Caco-2 (cell line): ENCODE measurements around the gene ARPC5. TPM values are rescaled to one million over a fixed set of nuclear protein-coding genes. Genes with fewer than 3 reads are reported as not detected.
"Not testable (repeated sequence)": the region's sequence is repeated elsewhere in the genome, so short reads cannot be mapped to it uniquely, and the experiment has no call there.

Experiments used
- BruUV-seq: library from RNA; stranded (reverse); fragments of 400-500 nt; replicated peaks from 2 replicates; lab custom pipeline; 2021; lab: Mats Ljungman, UMichigan
- CTCF ChIA-PET: fragments of 300-600 bp; sonication (Branson Sonifier 250); formaldehyde crosslinking; loops from one replicate; lab custom pipeline; 2022; ENCODE audit warnings: antibody characterized with exemption; lab: Charles Lee
- POLR2A ChIA-PET: fragments of 300-600 bp; sonication (Branson Sonifier 250); formaldehyde crosslinking; loops from one replicate; lab custom pipeline; 2022; ENCODE audit warnings: antibody characterized with exemption; lab: Charles Lee
- DNase-seq, 2 experiments: peaks; one replicate each; pipeline versions ENCODE4 v3.0.0 to v3.0.0-alpha.2; 2020 to 2022
- H3K27me3 ChIP-seq: replicated peaks from 2 replicates; pipeline ENCODE4 v1.6.0; 2011; ENCODE audit warnings: low read length; ENCODE audit not compliant: control insufficient read depth, insufficient read depth
- H3K36me3 ChIP-seq: 2 replicates; pipeline ENCODE4 v1.5.1; 2011; ENCODE audit warnings: low read length; ENCODE audit not compliant: control insufficient read depth, insufficient read depth
- H3K4me1 ChIP-seq: fragments of 250-450 bp; sonication (Bioruptor Pico); 2 replicates; pipeline ENCODE4 v1.5.1; 2020; ENCODE audit warnings: mild to moderate bottlenecking
- H3K4me3 ChIP-seq: 2 replicates; pipeline ENCODE4 v1.5.1; 2011; ENCODE audit warnings: low read depth, mild to moderate bottlenecking, control low read depth, low read length
- H3K9me3 ChIP-seq: fragments of 250-450 bp; sonication (Bioruptor Pico); 2 replicates; pipeline ENCODE4 v1.5.1; 2020; ENCODE audit warnings: mild to moderate bottlenecking, moderate library complexity
- H3K27ac Mint-ChIP-seq: one replicate; pipeline ENCODE4 v1.8.0; 2022; ENCODE audit warnings: mixed read lengths; ENCODE audit not compliant: unreplicated experiment
- H3K27me3 Mint-ChIP-seq: one replicate; pipeline ENCODE4 v1.8.0; 2022; ENCODE audit warnings: mixed read lengths; ENCODE audit not compliant: insufficient read depth, unreplicated experiment
- H3K36me3 Mint-ChIP-seq: one replicate; pipeline ENCODE4 v1.8.0; 2022; ENCODE audit warnings: mild to moderate bottlenecking, mixed read lengths; ENCODE audit not compliant: insufficient read depth, unreplicated experiment
- H3K4me1 Mint-ChIP-seq: one replicate; pipeline ENCODE4 v1.8.0; 2022; ENCODE audit warnings: low read depth, mixed read lengths; ENCODE audit not compliant: unreplicated experiment
- H3K4me3 Mint-ChIP-seq: one replicate; pipeline ENCODE4 v1.8.0; 2022; ENCODE audit warnings: mild to moderate bottlenecking, moderate library complexity, mixed read lengths; ENCODE audit not compliant: unreplicated experiment
- H3K9me3 Mint-ChIP-seq: one replicate; pipeline ENCODE4 v1.8.0; 2022; ENCODE audit warnings: mixed read lengths; ENCODE audit not compliant: unreplicated experiment
- intact Hi-C: fragments of 100-400 bp; cut with micrococcal nuclease; formaldehyde crosslinking; loops from one replicate; pipeline ENCODE4 v1.10.0; 2022; ENCODE audit not compliant: unreplicated experiment
- total RNA-seq: library from RNA; stranded (reverse); gene quantifications from 2 replicates; pipeline ENCODE4 v1.2.3, GENCODE V29; 2022
- TF ChIP-seq, protein P1 (sequence below), 2 experiments: fragments of 200-600 bp in 1 of 2; IDR thresholded peaks; 1 replicate in 1 of 2; 2 replicates in 1 of 2; pipeline versions ENCODE4 v1.5.1 to v1.8.0; 2011 to 2022; ENCODE audit warnings: antibody characterized with exemption in 1 of 2, control low read depth in 1 of 2, inconsistent platforms in 1 of 2, low read depth in 1 of 2, low read length in 1 of 2, mild to moderate bottlenecking in 1 of 2, moderate library complexity in 1 of 2; ENCODE audit not compliant: insufficient read depth in 1 of 2, severe bottlenecking in 1 of 2, unreplicated experiment in 1 of 2

Gene ARPC5
- total RNA-seq, 1 experiment from 2014 or later: 135 TPM

GRCh38 chr1:183628537-183628936, 7.0 kb downstream of the ARPC5 start:
- intact Hi-C loops: no loop called here
- POLR2A ChIA-PET: no interaction called here
- no peak overlapping the region for H3K4me3 ChIP-seq
- H3K36me3 Mint-ChIP-seq: peaks cover 53% of the 10 kb centered on the region
- no peaks in the 10 kb centered on the region for H3K27me3 Mint-ChIP-seq
- TF ChIP-seq, protein P1, sequence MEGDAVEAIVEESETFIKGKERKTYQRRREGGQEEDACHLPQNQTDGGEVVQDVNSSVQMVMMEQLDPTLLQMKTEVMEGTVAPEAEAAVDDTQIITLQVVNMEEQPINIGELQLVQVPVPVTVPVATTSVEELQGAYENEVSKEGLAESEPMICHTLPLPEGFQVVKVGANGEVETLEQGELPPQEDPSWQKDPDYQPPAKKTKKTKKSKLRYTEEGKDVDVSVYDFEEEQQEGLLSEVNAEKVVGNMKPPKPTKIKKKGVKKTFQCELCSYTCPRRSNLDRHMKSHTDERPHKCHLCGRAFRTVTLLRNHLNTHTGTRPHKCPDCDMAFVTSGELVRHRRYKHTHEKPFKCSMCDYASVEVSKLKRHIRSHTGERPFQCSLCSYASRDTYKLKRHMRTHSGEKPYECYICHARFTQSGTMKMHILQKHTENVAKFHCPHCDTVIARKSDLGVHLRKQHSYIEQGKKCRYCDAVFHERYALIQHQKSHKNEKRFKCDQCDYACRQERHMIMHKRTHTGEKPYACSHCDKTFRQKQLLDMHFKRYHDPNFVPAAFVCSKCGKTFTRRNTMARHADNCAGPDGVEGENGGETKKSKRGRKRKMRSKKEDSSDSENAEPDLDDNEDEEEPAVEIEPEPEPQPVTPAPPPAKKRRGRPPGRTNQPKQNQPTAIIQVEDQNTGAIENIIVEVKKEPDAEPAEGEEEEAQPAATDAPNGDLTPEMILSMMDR (IDR thresholded peaks at IDR 0.05; ENCODE audit: insufficient read depth in 1 of 2, low read depth in 1 of 2, low read length in 1 of 2, severe bottlenecking in 1 of 2, unreplicated experiment in 1 of 2): no peak
- H3K27me3 ChIP-seq: no peaks in the 10 kb centered on the region
- no peaks in the 10 kb centered on the region; the same call in 1 of the 2 replicates for H3K36me3 ChIP-seq
- no TSS peak for BruUV-seq
- CTCF ChIA-PET: interaction anchor here (0.6 kb wide), 1 partner anchor 537 kb away, joined by 3 read pairs; no protein-coding TSS in a partner anchor
- no peak overlapping the region for H3K27ac Mint-ChIP-seq
- peaks cover 12% of the 10 kb centered on the region for H3K4me1 Mint-ChIP-seq
- H3K9me3 Mint-ChIP-seq: no peaks in the 10 kb centered on the region
- peaks cover 10% of the 10 kb centered on the region for H3K4me1 ChIP-seq
- no peaks in the 10 kb centered on the region for H3K9me3 ChIP-seq
- no peak overlapping the region for H3K4me3 Mint-ChIP-seq
- no peak for DNase-seq

DNA sequence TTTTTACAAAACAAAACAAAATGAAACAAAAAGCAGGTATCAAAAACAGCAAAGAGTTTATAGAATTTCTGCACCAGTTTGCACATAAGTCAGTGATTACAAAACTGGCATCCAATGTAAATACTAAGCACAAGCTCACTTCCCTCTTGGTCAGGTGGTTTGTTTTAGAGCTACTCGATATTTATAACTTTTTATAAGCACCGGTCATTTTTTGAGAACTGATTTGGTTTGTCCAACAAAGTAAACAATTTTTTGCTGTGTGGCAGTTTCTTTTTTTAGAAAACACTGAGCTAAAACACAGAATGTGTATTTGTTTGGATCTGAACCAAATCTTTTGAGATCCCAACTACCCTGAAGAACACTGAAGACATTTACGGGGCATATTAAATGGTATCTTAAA, 9.3 kb downstream of the ARPC5 start:
- DNase-seq, BruUV-seq, H3K9me3 Mint-ChIP-seq, H3K4me3 ChIP-seq, H3K4me3 Mint-ChIP-seq, POLR2A ChIA-PET, intact Hi-C loops, H3K27me3 ChIP-seq, H3K36me3 ChIP-seq, H3K27me3 Mint-ChIP-seq, H3K9me3 ChIP-seq, H3K27ac Mint-ChIP-seq: not testable (repeated sequence)
- Mint-ChIP-seq H3K36me3 (peaks cover 55% of the 10 kb centered on the region), H3K4me1 (peaks cover 12% of the 10 kb centered on the region)
- CTCF ChIA-PET: interaction anchor here (2.2 kb wide), 1 partner anchor 59 kb away, joined by 6 read pairs; no protein-coding TSS in a partner anchor
- H3K4me1 ChIP-seq: peaks cover 16% of the 10 kb centered on the region

- H3K27me3 ChIP-seq: no peaks in the 10 kb centered on the region
- Mint-ChIP-seq H3K27ac (no peak overlapping the region), H3K4me3 (no peak overlapping the region), H3K27me3 (no peaks in the 10 kb centered on the region), H3K36me3 (peaks cover 27% of the 10 kb centered on the region), H3K9me3 (no peaks in the 10 kb centered on the region), H3K4me1 (peaks cover 9% of the 10 kb centered on the region)
- no peak overlapping the region for H3K4me3 ChIP-seq
- peaks cover 19% of the 10 kb centered on the region for H3K4me1 ChIP-seq
- BruUV-seq: no TSS peak
- peak; percentile 65 to 70 for DNase-seq
- TF ChIP-seq, protein P1 (IDR thresholded peaks at IDR 0.05; ENCODE audit: insufficient read depth in 1 of 2, low read depth in 1 of 2, low read length in 1 of 2, severe bottlenecking in 1 of 2, unreplicated experiment in 1 of 2): peak; percentile 71 to 78
- ChIA-PET CTCF (interaction anchor here (1.0 kb wide), 2 partner anchors 11 to 14 kb away, joined by 3 to 5 read pairs; no protein-coding TSS in a partner anchor), POLR2A (no interaction called here)
- no peaks in the 10 kb centered on the region; the same call in 1 of the 2 replicates for H3K36me3 ChIP-seq
- H3K9me3 ChIP-seq: no peaks in the 10 kb centered on the region
- intact Hi-C loops: loop anchor here (1.0 to 2.0 kb wide), 4 partner anchors 14 to 342 kb away; no protein-coding TSS in a partner anchor
Observed at GRCh38 chr1:183622884-183623785, 12.4 kb downstream of the ARPC5 start.
